WERI-Rb-1 (cell line): Measurements from ENCODE around the gene ZNF511.

Experiments used
- DNase-seq: peaks from one replicate; pipeline ENCODE4 v3.0.0-alpha.2; 2020
- H3K27ac ChIP-seq: fragments of 250-450 bp; sonication (Bioruptor Pico); 2 replicates; pipeline ENCODE4 v1.5.1; 2020; ENCODE audit warnings: mild to moderate bottlenecking, moderate library complexity
- H3K27me3 ChIP-seq: fragments of 250-450 bp; sonication (Bioruptor Pico); 2 replicates; pipeline ENCODE4 v1.5.1; 2021; ENCODE audit warnings: mild to moderate bottlenecking, low read depth, moderate library complexity; ENCODE audit not compliant: insufficient read depth, severe bottlenecking
- H3K36me3 ChIP-seq: fragments of 250-450 bp; sonication (Bioruptor Pico); 2 replicates; pipeline ENCODE4 v1.5.1; 2020; ENCODE audit warnings: mild to moderate bottlenecking, moderate library complexity
- H3K4me3 ChIP-seq: 2 replicates; pipeline ENCODE4 v1.5.1; 2011; ENCODE audit warnings: low read depth, mild to moderate bottlenecking, control low read depth, low read length
- H3K9me3 ChIP-seq: fragments of 250-450 bp; sonication (Bioruptor Pico); 2 replicates; pipeline ENCODE4 v1.5.1; 2021; ENCODE audit warnings: mild to moderate bottlenecking, moderate library complexity; ENCODE audit not compliant: severe bottlenecking
- TF ChIP-seq, protein P1 (sequence below): IDR thresholded peaks from 2 replicates; pipeline ENCODE4 v1.5.1; 2011; ENCODE audit warnings: low read depth, mild to moderate bottlenecking, control low read depth, inconsistent platforms, low read length

The ZNF511 gene

DNA sequence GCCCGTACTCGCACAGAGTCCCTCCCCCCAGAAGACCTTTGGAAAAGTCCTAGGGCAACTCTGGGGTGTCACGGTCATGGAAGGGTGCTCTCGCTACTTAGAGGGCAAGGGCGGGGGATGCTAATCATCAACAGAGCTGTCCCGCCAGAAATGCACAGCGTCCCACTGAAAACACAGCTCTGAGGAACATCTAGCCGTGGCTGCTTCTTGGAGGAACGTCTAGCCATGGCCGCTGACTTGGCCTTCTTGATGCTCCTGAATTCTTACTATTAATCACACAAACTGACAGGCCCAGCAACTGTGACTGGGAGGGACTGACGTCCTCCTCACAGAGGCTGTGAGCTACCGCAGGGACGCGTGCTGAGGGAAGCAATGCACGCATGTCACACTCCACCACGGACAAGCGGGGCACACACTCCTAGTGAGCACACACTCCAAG lies 1.8 kb upstream of the ZNF511 start:
- no peak overlapping the region for H3K27ac ChIP-seq
- H3K4me3 ChIP-seq, result no peak overlapping the region
- TF ChIP-seq, protein P1, sequence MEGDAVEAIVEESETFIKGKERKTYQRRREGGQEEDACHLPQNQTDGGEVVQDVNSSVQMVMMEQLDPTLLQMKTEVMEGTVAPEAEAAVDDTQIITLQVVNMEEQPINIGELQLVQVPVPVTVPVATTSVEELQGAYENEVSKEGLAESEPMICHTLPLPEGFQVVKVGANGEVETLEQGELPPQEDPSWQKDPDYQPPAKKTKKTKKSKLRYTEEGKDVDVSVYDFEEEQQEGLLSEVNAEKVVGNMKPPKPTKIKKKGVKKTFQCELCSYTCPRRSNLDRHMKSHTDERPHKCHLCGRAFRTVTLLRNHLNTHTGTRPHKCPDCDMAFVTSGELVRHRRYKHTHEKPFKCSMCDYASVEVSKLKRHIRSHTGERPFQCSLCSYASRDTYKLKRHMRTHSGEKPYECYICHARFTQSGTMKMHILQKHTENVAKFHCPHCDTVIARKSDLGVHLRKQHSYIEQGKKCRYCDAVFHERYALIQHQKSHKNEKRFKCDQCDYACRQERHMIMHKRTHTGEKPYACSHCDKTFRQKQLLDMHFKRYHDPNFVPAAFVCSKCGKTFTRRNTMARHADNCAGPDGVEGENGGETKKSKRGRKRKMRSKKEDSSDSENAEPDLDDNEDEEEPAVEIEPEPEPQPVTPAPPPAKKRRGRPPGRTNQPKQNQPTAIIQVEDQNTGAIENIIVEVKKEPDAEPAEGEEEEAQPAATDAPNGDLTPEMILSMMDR, result no peak

GRCh38 chr10:133307776-133308420 lies 816 bp upstream of the ZNF511 start:
- H3K27me3 ChIP-seq, result no peaks in the 10 kb centered on the region
- DNase-seq, result peak; percentile 88
- peak overlapping the region; percentile 96 for H3K27ac ChIP-seq
- H3K9me3 ChIP-seq, result no peaks in the 10 kb centered on the region
- peaks cover 27% of the 10 kb centered on the region for H3K36me3 ChIP-seq
- TF ChIP-seq, protein P1, result peak; percentile 80
- H3K4me3 ChIP-seq, result peak overlapping the region; percentile 83

More for the DNA sequence above, 1.8 kb upstream of the ZNF511 start:
- Histone ChIP-seq H3K9me3 (no peaks in the 10 kb centered on the region), H3K27me3 (no peaks in the 10 kb centered on the region), H3K36me3 (peaks cover 27% of the 10 kb centered on the region)
- DNase-seq, result no peak

DNA sequence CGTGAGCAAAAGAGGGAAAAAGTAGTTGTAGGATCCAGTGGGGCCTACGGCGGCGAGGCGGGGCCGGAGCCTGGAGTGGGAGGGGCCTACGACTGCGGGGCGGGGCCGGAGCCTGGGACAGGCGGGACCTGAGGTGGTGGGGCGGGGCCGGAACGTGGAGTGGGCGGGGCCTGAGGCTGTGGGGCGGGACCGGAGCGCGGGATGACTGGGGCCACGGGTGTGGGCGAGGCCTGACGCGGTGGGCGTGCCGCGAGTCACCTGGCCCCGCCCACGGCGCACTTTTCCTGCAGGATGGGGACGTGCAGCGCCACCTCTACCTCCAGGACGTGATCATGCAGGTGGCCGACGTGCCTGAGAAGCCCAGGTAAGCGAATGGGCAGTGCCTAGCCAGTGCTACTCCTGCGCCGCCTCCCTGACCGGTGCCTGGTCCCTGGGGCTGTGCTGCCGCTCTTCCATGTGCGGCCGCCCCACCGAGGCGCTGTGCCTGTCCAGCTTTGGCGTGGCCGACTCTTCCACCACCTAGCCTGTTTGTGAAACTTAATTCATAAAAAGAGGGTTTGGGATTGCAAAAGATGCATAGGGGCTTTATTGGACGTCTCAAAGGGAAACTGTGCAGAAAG lies 496 bp downstream of the ZNF511 start:
- TF ChIP-seq, protein P1, result no peak
- H3K4me3 ChIP-seq, result peak overlapping the region; percentile 83
- peak overlapping the region; percentile 96 for H3K27ac ChIP-seq
- peak; percentile 91 for DNase-seq
- no peaks in the 10 kb centered on the region for H3K9me3 ChIP-seq
- H3K36me3 ChIP-seq, result peaks cover 27% of the 10 kb centered on the region
- no peaks in the 10 kb centered on the region for H3K27me3 ChIP-seq

GRCh38 chr10:133309720-133310398 lies 1.1 kb downstream of the ZNF511 start:
- no peaks in the 10 kb centered on the region for H3K9me3 ChIP-seq
- no peak overlapping the region for H3K4me3 ChIP-seq
- H3K27me3 ChIP-seq, result no peaks in the 10 kb centered on the region
- peaks cover 30% of the 10 kb centered on the region for H3K36me3 ChIP-seq
- no peak for DNase-seq
- H3K27ac ChIP-seq, result no peak overlapping the region
- TF ChIP-seq, protein P1, result no peak

DNA sequence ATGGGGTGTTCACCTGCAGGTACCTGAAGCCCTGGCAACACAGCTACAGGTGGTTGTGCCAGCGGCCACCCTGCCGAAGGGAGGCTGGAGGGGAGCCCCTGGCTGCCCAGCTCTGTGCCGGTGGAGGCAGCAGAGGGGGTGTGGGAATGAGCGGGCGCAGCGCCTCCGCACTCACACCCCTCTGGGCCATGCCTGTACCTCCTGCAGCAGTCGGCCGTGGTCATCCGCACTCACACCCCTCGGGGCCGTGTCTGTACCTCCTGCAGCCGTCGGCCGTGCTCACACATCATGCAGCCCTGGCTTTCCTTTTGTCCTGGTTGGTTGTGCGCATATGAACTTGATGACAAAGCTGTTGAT lies 1.7 kb downstream of the ZNF511 start:
- H3K4me3 ChIP-seq, result no peak overlapping the region
- TF ChIP-seq, protein P1, result no peak
- H3K27me3 ChIP-seq, result no peaks in the 10 kb centered on the region
- peaks cover 30% of the 10 kb centered on the region for H3K36me3 ChIP-seq
- no peaks in the 10 kb centered on the region for H3K9me3 ChIP-seq
- H3K27ac ChIP-seq, result no peak overlapping the region
- no peak for DNase-seq
